HG03342 (cell line): ENCODE data around the gene LMOD3.

Experiments
- ATAC-seq: cut with Tn5 transposase; IDR thresholded peaks from one replicate; pipeline ENCODE4 v1.9.1; 2021; ENCODE audit warnings: mild to moderate bottlenecking, moderate library complexity; ENCODE audit not compliant: unreplicated experiment

LMOD3 gene

GRCh38 chr3:69122403-69122802 is at the start of gene LMOD3:
LMOD3 (minus strand) TSS chr3:69122595; CDS start chr3:69122386, 209 bp downstream.
- no peak for ATAC-seq

- no peak for ATAC-seq
Measured at GRCh38 chr3:69172058-69172457, 49.7 kb upstream of the LMOD3 start.

- ATAC-seq = no peak
Measured at GRCh38 chr3:69166446-69166845, 44.1 kb upstream of the LMOD3 start.

- ATAC-seq = no peak
Measured at GRCh38 chr3:69165744-69166143, 43.3 kb upstream of the LMOD3 start.

- no peak for ATAC-seq
Measured at GRCh38 chr3:69164296-69164695, 41.9 kb upstream of the LMOD3 start.

- no peak for ATAC-seq
Measured at GRCh38 chr3:69162308-69162980, 40.0 kb upstream of the LMOD3 start.

- peak; percentile 73 for ATAC-seq
Measured at GRCh38 chr3:69161587-69162307, 39.4 kb upstream of the LMOD3 start.

GRCh38 chr3:69160525-69160924 is 38.1 kb upstream of the LMOD3 start:
- ATAC-seq = no peak

- no peak for ATAC-seq
Measured at GRCh38 chr3:69160107-69160506, 37.7 kb upstream of the LMOD3 start.

GRCh38 chr3:69149586-69149985 is 27.2 kb upstream of the LMOD3 start:
- no peak for ATAC-seq

- ATAC-seq = no peak
Measured at GRCh38 chr3:69145688-69146087, 23.3 kb upstream of the LMOD3 start.

- no peak for ATAC-seq
Measured at GRCh38 chr3:69144631-69145245, 22.3 kb upstream of the LMOD3 start.

- no peak for ATAC-seq
Measured at GRCh38 chr3:69143612-69144011, 21.2 kb upstream of the LMOD3 start.

- ATAC-seq = no peak
Measured at GRCh38 chr3:69142797-69143454, 20.5 kb upstream of the LMOD3 start.

- no peak for ATAC-seq
Measured at GRCh38 chr3:69142090-69142489, 19.7 kb upstream of the LMOD3 start.

- ATAC-seq = no peak
Measured at GRCh38 chr3:69141313-69141712, 18.9 kb upstream of the LMOD3 start.

GRCh38 chr3:69137412-69137811 is 15.0 kb upstream of the LMOD3 start:
- no peak for ATAC-seq

GRCh38 chr3:69137005-69137404 is 14.6 kb upstream of the LMOD3 start:
- no peak for ATAC-seq

- ATAC-seq = peak; percentile 92
Measured at GRCh38 chr3:69130689-69131088, 8.3 kb upstream of the LMOD3 start.

GRCh38 chr3:69129531-69129930 is 7.1 kb upstream of the LMOD3 start:
- ATAC-seq = no peak

- no peak for ATAC-seq
Measured at GRCh38 chr3:69128509-69128908, 6.1 kb upstream of the LMOD3 start.

- ATAC-seq = no peak
Measured at GRCh38 chr3:69126999-69127398, 4.6 kb upstream of the LMOD3 start.
